T-cell (primary cell): ENCODE results near the gene XPO4. TPM values are rescaled to one million over a fixed set of nuclear protein-coding genes. Genes with fewer than 3 reads are reported as not detected.

Experiments used
- ATAC-seq, 4 experiments: fragments of 200-7000 bp in 3 of 4; fragments of 150-1000 bp in 1 of 4; cut with Tn5 transposase; replicated peaks in 1 of 4; 1 replicate in 3 of 4; 2 replicates in 1 of 4; pipeline ENCODE4 v1.10.0; 2021; ENCODE audit warnings: moderate library complexity in 3 of 4, mild to moderate bottlenecking in 2 of 4, moderate number of reproducible peaks in 1 of 4
- CTCF ChIA-PET, 2 donors: fragments of 300-600 bp; sonication (Branson Sonifier 250); formaldehyde crosslinking; loops; one replicate each; lab custom pipeline; 2022; ENCODE audit warnings: antibody characterized with exemption in 2 of 2; lab: Charles Lee
- POLR2A ChIA-PET, 2 donors: fragments of 300-600 bp; sonication (Branson Sonifier 250); formaldehyde crosslinking; loops; one replicate each; lab custom pipeline; 2022; ENCODE audit warnings: antibody characterized with exemption in 2 of 2; lab: Charles Lee
- DNase-seq, 35 experiments: peaks; one replicate each; pipeline versions ENCODE4 v3.0.0 to v3.0.0-alpha.2; 2013 to 2023
- H3K27ac ChIP-seq: one replicate; pipeline ENCODE4 v1.5.1; 2013; ENCODE audit warnings: low read length
- H3K27me3 ChIP-seq, 2 experiments: replicated peaks in 1 of 2; 1 replicate in 1 of 2; 2 replicates in 1 of 2; pipeline versions ENCODE4 v1.6.1 to v1.7.0; 2013; ENCODE audit warnings: low read length in 1 of 2, mixed read lengths in 1 of 2; ENCODE audit not compliant: control insufficient read depth in 2 of 2, insufficient read depth in 2 of 2; ENCODE audit errors: extremely low read depth in 1 of 2
- H3K36me3 ChIP-seq, 2 donors: 1 replicate in 1 of 2; 2 replicates in 1 of 2; pipeline versions ENCODE4 v1.6.1 to v1.7.0; 2013; ENCODE audit warnings: low read length in 1 of 2; ENCODE audit not compliant: control insufficient read depth in 2 of 2, insufficient read depth in 1 of 2; ENCODE audit errors: extremely low read depth in 1 of 2
- H3K4me1 ChIP-seq, 2 experiments: 1 replicate in 1 of 2; 2 replicates in 1 of 2; pipeline versions ENCODE4 v1.6.1 to v1.7.0; 2013; ENCODE audit warnings: low read length in 2 of 2, mixed read lengths in 1 of 2; ENCODE audit not compliant: insufficient read depth in 2 of 2, control insufficient read depth in 1 of 2; ENCODE audit errors: extremely low read depth in 1 of 2
- H3K4me3 ChIP-seq, 2 donors: 1 replicate in 1 of 2; 2 replicates in 1 of 2; pipeline versions ENCODE4 v1.5.1 to v1.7.0; 2013; ENCODE audit warnings: mild to moderate bottlenecking in 2 of 2, low read length in 1 of 2, moderate library complexity in 1 of 2; ENCODE audit not compliant: control insufficient read depth in 1 of 2; ENCODE audit errors: extremely low read depth in 1 of 2
- H3K9me3 ChIP-seq: 2 replicates; pipeline ENCODE4 v1.7.0; 2013
- H3K27ac Mint-ChIP-seq, 2 donors: one replicate each; pipeline ENCODE4 v1.8.0; 2020 to 2021; ENCODE audit warnings: mild to moderate bottlenecking in 2 of 2, mixed read lengths in 2 of 2
- H3K27me3 Mint-ChIP-seq, 2 donors: one replicate each; pipeline ENCODE4 v1.8.0; 2021 to 2022; ENCODE audit warnings: mixed read lengths in 2 of 2
- H3K36me3 Mint-ChIP-seq: one replicate; pipeline ENCODE4 v1.8.0; 2021; ENCODE audit warnings: mixed read lengths
- H3K4me1 Mint-ChIP-seq, 3 donors: one replicate each; pipeline ENCODE4 v1.8.0; 2020 to 2022; ENCODE audit warnings: mixed read lengths in 3 of 3, mild to moderate bottlenecking in 1 of 3
- H3K4me3 Mint-ChIP-seq, 3 donors: one replicate each; pipeline ENCODE4 v1.8.0; 2020 to 2022; ENCODE audit warnings: mild to moderate bottlenecking in 3 of 3, mixed read lengths in 3 of 3, moderate library complexity in 3 of 3
- H3K9me3 Mint-ChIP-seq, 3 donors: one replicate each; pipeline ENCODE4 v1.8.0; 2020 to 2022; ENCODE audit warnings: mixed read lengths in 3 of 3
- WGBS: methylation state at CpG from one replicate; pipeline ENCODE4 v1.1.5; 2013; ENCODE audit warnings: missing lambda C conversion rate; ENCODE audit not compliant: insufficient coverage; 5-methylcytosine and 5-hydroxymethylcytosine counted together
- total RNA-seq, 35 experiments: library from RNA in 6 of 35; stranded (reverse) in 6 of 35; fragments of 120-200 nt in 1 of 35; gene quantifications; one replicate each; pipeline versions ENCODE4 v1.2.1 to v1.2.4 and lab custom pipeline; 2013 to 2026

XPO4 gene
- total RNA-seq, 5 donors from 2014 or later (not counting 1 experiment from before 2014, with no cell fraction given): 20.7 to 22.5 (median 22.0) TPM

GRCh38 chr13:20831933-20832332, 70.6 kb downstream of the XPO4 start:
- ChIA-PET POLR2A (interaction anchor here (0.5 to 0.7 kb wide), 4 partner anchors 60 to 645 kb away, joined by 3 to 16 read pairs (median 6); no protein-coding TSS in a partner anchor), CTCF (interaction anchor here (0.6 to 1.7 kb wide), 9 partner anchors 11 to 635 kb away, joined by 3 to 5 read pairs (median 3); partner anchors contain the start of gene CRYL1 (in 1 of the 2))
- ATAC-seq (no peak), DNase-seq (no peak)
- H3K27me3 ChIP-seq: no peaks in the 10 kb centered on the region
- no peak overlapping the region for H3K27ac ChIP-seq
- peaks cover 0 to 2% of the 10 kb centered on the region in 2 experiments for H3K4me1 ChIP-seq
- no peak overlapping the region for H3K4me3 ChIP-seq
- H3K27ac Mint-ChIP-seq: peak overlapping the region; percentile 23 to 33
- no peaks in the 10 kb centered on the region for H3K9me3 Mint-ChIP-seq
- peaks cover 7 to 11% (median 8%) of the 10 kb centered on the region in 3 donors for H3K4me1 Mint-ChIP-seq
- H3K36me3 ChIP-seq: peaks cover 0 to 10% of the 10 kb centered on the region in 2 donors
- H3K4me3 Mint-ChIP-seq: no peak overlapping the region
- no peaks in the 10 kb centered on the region for H3K9me3 ChIP-seq
- 100% methylated on average over 1 of the region's 3 CpGs for WGBS
- H3K36me3 Mint-ChIP-seq: peaks cover 10% of the 10 kb centered on the region
- no peaks in the 10 kb centered on the region for H3K27me3 Mint-ChIP-seq

DNA sequence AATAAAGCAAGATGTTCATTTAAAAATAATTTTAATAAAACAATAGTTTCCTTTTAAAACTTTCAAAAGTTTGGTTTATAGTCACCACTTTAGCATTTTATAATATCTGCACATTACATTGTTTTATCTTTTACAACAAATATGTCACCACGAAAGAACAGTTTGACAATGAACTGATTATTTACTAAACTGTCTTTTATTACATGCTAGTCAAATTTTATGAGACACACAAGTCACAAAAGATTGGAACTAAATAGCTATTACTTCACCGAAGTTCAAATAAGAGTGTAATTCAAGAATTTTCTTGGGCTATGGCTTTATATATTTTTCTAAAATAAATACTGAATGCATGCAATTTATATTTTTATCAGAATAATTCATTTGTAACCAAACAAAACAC, 71.3 kb downstream of the XPO4 start:
- H3K27me3 Mint-ChIP-seq: no peaks in the 10 kb centered on the region
- ChIA-PET CTCF (interaction anchor here (0.6 to 1.7 kb wide), 8 partner anchors 9 to 641 kb away, joined by 3 to 13 read pairs (median 4); no protein-coding TSS in a partner anchor), POLR2A (interaction anchor here in 1 of 2 donors (0.6 kb wide), 1 partner anchor 117 kb away, joined by 3 read pairs; no protein-coding TSS in a partner anchor)
- H3K36me3 Mint-ChIP-seq: peaks cover 6% of the 10 kb centered on the region
- no peak for ATAC-seq
- no peak overlapping the region for H3K4me3 Mint-ChIP-seq
- Histone ChIP-seq H3K9me3 (no peaks in the 10 kb centered on the region), H3K27ac (no peak overlapping the region), H3K4me1 (peaks cover 0 to 2% of the 10 kb centered on the region in 2 experiments), H3K4me3 (no peak overlapping the region), H3K36me3 (peaks cover 0 to 10% of the 10 kb centered on the region in 2 donors), H3K27me3 (no peaks in the 10 kb centered on the region)
- H3K27ac Mint-ChIP-seq: no peak overlapping the region
- no peak for DNase-seq
- peaks cover 7 to 11% (median 8%) of the 10 kb centered on the region in 3 donors for H3K4me1 Mint-ChIP-seq
- H3K9me3 Mint-ChIP-seq: no peaks in the 10 kb centered on the region
- no CpG with 5 or more reads among the region's 2 CpGs for WGBS

DNA sequence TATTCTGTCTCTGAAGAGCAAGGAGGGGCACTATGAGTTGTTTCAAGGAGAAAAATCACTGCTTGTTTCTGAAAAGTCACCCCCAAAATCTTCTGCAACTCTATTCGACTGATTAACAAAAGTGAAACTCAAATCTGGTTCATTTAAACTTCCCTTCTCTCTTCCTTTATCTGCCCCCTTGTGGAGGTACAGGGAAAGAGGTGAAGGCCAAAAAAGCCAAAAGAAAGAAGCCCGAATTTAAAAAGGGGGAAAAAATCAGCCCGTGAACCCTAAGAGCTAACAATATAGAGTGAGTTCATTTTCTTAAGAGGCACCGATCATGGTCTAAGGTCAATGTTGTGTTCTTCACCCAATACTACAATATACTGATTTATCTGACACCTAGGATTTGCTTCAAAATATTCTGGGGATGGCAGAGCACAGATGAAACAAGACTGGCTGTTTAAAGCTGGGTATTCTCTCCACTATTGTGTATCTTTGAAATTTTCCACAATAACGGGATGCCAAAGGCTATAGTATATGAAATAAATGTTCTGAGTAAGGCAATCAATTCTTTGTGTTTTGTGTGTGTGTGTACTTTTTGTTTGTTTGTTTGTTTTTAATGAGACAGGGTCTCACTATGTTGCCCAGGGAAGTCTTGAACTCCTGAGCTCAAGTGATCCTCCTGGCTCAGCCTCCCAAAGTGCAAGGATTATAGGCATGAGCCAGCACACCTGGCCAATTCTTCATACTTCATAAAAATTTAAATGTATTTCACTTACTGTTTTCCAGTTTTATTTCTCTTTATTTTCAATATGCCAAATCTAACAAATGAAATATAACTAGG, 73.8 kb downstream of the XPO4 start:
- no CpG with 5 or more reads among the region's 5 CpGs for WGBS
- H3K4me3 ChIP-seq: no peak overlapping the region
- Mint-ChIP-seq H3K9me3 (no peaks in the 10 kb centered on the region), H3K27ac (peak overlapping the region; percentile 62 to 85), H3K4me1 (peaks cover 7 to 17% (median 8%) of the 10 kb centered on the region in 3 donors), H3K4me3 (peak overlapping the region; percentile 10 to 44 (median 32)), H3K27me3 (no peaks in the 10 kb centered on the region), H3K36me3 (peaks cover 6% of the 10 kb centered on the region)
- ATAC-seq: peak; percentile 65 to 86 (median 80)
- no peaks in the 10 kb centered on the region for H3K27me3 ChIP-seq
- peak in 27 of 35 experiments; percentile 2 to 78 (median 23) for DNase-seq
- peak overlapping the region; percentile 42 for H3K27ac ChIP-seq
- H3K9me3 ChIP-seq: no peaks in the 10 kb centered on the region
- H3K36me3 ChIP-seq: peaks cover 0 to 15% of the 10 kb centered on the region in 2 donors
- ChIA-PET POLR2A (interaction anchor here (1.1 to 1.2 kb wide), 2 partner anchors 336 to 352 kb away, joined by 3 read pairs; no protein-coding TSS in a partner anchor), CTCF (interaction anchor here (0.5 to 5.3 kb wide), 40 partner anchors 9 to 633 kb away, joined by 3 to 73 read pairs (median 4); partner anchors contain the start of gene IL17D (in 1 of the 2))
- H3K4me1 ChIP-seq: peaks cover 0 to 2% of the 10 kb centered on the region in 2 experiments

GRCh38 chr13:20826843-20827560, 75.5 kb downstream of the XPO4 start:
- Mint-ChIP-seq H3K27me3 (no peaks in the 10 kb centered on the region), H3K4me1 (peaks cover 7 to 17% (median 8%) of the 10 kb centered on the region in 3 donors), H3K9me3 (no peaks in the 10 kb centered on the region), H3K36me3 (peaks cover 6% of the 10 kb centered on the region), H3K4me3 (no peak overlapping the region), H3K27ac (no peak overlapping the region)
- H3K27ac ChIP-seq: no peak overlapping the region
- H3K36me3 ChIP-seq: peaks cover 0 to 7% of the 10 kb centered on the region in 2 donors
- 83% methylated on average over 1 of the region's 3 CpGs for WGBS
- no peaks in the 10 kb centered on the region for H3K9me3 ChIP-seq
- POLR2A ChIA-PET: no interaction called here
- CTCF ChIA-PET: interaction anchor here (0.9 to 5.3 kb wide), 6 partner anchors 8 to 334 kb away, joined by 3 to 73 read pairs (median 7); no protein-coding TSS in a partner anchor
- DNase-seq (no peak), ATAC-seq (no peak)
- H3K4me3 ChIP-seq: no peak overlapping the region
- H3K4me1 ChIP-seq: no peaks in the 10 kb centered on the region
- H3K27me3 ChIP-seq: no peaks in the 10 kb centered on the region

GRCh38 chr13:20826301-20826700, 76.2 kb downstream of the XPO4 start:
- Mint-ChIP-seq H3K36me3 (peaks cover 10% of the 10 kb centered on the region), H3K4me3 (no peak overlapping the region), H3K4me1 (peaks cover 7 to 17% (median 8%) of the 10 kb centered on the region in 3 donors), H3K9me3 (no peaks in the 10 kb centered on the region), H3K27me3 (no peaks in the 10 kb centered on the region), H3K27ac (no peak overlapping the region)
- DNase-seq (no peak), ATAC-seq (no peak)
- H3K27ac ChIP-seq: no peak overlapping the region
- H3K9me3 ChIP-seq: no peaks in the 10 kb centered on the region
- H3K27me3 ChIP-seq: no peaks in the 10 kb centered on the region
- ChIA-PET CTCF (interaction anchor here (0.9 to 5.3 kb wide), 4 partner anchors 8 to 332 kb away, joined by 3 to 73 read pairs (median 6); no protein-coding TSS in a partner anchor), POLR2A (interaction anchor here in 1 of 2 donors (0.6 kb wide), 1 partner anchor 18 kb away, joined by 3 read pairs; no protein-coding TSS in a partner anchor)
- H3K4me1 ChIP-seq: no peaks in the 10 kb centered on the region
- peaks cover 0 to 7% of the 10 kb centered on the region in 2 donors for H3K36me3 ChIP-seq
- H3K4me3 ChIP-seq: no peak overlapping the region
- no CpG with 5 or more reads among the region's 5 CpGs for WGBS
